NCI-H345 (cell line): Measurements from ENCODE around the gene MSL1.

ENCODE experiments used
- DNase-seq: peaks from one replicate; lab custom pipeline; 2025; lab: John Stamatoyannopoulos, UW

The MSL1 gene, protein sequence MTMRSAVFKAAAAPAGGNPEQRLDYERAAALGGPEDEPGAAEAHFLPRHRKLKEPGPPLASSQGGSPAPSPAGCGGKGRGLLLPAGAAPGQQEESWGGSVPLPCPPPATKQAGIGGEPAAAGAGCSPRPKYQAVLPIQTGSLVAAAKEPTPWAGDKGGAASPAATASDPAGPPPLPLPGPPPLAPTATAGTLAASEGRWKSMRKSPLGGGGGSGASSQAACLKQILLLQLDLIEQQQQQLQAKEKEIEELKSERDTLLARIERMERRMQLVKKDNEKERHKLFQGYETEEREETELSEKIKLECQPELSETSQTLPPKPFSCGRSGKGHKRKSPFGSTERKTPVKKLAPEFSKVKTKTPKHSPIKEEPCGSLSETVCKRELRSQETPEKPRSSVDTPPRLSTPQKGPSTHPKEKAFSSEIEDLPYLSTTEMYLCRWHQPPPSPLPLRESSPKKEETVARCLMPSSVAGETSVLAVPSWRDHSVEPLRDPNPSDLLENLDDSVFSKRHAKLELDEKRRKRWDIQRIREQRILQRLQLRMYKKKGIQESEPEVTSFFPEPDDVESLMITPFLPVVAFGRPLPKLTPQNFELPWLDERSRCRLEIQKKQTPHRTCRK

DNA sequence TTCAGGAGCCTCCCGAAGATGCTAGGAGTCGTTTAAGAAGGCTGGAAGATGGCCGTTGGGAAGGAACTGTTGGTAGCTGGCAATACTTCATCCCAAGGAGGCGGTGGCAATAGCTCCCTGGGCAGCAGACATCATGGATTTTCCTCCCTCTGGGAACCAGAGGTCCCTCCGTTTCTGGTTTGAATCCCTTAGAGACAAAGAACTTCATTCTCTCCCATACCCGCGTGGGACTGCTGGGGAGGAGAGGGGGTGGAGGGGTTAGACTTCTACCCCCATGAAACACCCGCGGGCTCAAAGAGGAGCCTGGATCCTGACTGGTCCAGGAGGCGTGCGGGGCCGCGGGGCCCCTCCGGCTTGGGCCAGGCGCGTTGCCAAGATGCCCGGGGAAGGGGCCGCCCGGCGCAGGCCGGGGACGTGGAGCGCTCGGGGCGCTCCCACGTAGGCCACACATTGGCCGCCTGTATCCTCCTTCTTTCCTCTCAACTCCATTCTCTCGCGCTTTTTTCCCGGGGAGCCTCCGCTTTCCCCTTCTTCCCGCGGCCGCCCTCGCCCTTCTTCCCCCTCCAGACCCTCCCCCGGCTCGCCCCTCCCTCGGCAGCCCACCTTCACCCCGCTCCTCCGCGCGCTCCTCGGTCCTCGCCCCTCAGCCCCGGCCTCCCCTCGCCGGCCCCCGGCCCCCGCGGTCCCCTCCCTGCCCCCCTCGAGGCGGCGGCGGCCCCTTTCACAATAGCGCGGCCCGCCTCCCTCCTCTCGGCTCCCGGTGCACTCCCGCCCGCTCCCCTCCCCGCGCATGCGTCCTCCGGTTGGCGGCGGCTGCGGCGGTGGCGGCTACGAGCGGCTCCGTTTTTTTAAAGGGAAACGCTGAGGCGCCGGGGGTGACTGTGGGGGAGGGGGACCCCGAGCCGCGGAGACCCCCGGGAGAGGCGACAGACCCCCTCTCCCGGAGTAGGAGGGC lies at the start of gene MSL1:
Gene MSL1 (plus strand): TSS at position 791 of the 955 bp plus-strand sequence. CDS start 642 bp downstream, outside the sequence.
- peak; percentile 75 for DNase-seq

DNA sequence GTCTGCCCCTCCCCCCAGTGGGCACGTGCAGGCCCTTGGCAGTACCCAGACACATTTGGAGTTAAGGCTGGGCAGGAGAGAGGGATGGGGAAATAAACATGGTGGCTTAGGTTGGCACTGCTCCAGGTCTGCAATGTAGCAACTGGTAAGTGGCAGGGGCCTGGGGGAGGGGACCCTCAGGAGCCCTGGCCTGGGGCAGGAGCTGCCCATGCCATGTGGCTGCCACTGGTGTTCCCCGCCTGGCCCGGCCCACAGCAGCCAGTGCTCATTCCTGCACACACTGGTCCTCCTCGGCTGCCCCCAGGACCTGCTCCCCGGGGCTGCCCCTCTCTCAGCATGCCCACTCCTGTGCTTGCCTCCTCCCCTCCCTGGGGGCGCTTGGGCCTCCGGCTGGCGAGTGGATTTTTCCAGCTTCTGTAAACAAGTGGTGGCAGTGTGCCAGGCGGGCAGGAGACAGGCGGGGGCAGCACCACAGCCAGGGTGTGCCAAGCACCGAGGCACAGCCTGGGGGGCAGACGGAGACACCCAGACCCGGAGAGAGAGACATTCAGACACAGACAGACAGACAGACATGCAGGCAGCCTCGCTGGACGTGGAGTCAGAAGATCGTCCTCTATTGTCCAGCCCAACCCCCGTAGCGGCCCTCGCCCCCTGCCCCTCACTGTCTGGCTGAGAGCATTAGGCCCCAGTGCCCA lies 49.6 kb upstream of the MSL1 start:
- peak; percentile 97 for DNase-seq

- no peak for DNase-seq
These were observed 48.9 kb upstream of the MSL1 start for GRCh38 chr17:40072735-40073346.

GRCh38 chr17:40073454-40074174 lies 48.2 kb upstream of the MSL1 start:
- DNase-seq: no peak

GRCh38 chr17:40074175-40074512 lies 47.6 kb upstream of the MSL1 start:
- no peak for DNase-seq

GRCh38 chr17:40074871-40075200 lies 46.9 kb upstream of the MSL1 start:
- no peak for DNase-seq

DNA sequence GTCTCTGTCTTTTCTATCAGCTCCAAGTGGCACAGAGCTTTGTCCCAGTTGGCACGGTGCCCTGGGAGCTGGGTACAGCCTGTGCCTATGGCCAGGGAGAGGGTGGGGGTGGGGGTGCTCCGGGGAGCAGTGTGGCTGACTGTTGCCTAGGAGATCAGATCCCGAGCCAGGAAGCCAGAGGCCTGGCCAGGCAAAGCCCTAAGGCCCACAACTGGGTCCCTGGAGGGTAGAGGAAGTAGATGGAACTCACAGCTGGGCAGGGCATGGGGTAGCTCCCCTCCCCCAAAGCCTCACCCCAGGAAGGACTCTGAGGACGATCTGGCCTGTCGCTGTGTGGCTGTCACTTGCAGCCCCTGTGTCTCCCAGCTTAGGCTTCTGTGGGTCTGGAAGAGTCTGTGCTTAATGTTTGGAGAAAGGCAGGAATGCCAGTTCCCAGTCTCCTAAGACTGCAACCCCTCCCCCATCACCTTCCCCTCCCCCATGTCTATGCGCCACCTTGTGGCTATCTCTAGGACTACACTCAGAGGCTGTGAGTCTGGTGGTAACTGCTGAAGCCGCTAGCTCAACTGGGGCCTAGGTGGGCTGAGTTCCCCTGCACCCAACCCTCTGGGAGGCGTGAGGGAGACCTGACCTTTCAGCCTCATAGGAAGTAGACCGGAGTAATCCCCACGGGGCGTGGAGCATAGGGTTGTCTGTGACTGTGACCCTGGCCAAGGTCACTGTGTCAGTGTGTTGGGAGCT lies 46.4 kb upstream of the MSL1 start:
- peak; percentile 72 for DNase-seq

DNA sequence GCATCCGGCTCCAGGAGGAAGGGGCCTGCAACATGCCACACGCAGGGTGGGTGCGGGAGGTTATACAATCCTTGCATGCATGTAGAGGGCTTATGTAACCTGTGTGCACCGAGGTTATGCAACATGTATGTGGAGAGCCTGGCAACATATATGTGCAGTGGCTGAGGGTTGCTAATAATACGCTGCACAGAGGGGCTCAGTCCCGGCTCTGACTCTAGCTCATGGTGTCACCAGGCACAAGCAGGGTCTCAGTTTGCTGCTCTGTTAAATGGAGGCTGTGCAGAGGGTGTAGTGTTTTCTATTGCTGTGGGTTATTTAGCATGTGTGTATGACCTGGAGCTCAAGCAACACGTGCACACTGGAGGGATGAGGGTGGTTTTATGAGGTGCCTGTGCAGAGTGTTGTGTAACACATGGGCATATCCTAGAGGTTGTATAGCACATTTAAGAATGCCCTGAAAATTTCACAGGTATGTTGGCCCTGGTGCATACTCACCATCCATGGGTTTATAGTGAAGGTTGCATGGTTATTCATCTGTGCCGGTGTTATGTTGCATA lies 45.8 kb upstream of the MSL1 start:
- no peak for DNase-seq

DNA sequence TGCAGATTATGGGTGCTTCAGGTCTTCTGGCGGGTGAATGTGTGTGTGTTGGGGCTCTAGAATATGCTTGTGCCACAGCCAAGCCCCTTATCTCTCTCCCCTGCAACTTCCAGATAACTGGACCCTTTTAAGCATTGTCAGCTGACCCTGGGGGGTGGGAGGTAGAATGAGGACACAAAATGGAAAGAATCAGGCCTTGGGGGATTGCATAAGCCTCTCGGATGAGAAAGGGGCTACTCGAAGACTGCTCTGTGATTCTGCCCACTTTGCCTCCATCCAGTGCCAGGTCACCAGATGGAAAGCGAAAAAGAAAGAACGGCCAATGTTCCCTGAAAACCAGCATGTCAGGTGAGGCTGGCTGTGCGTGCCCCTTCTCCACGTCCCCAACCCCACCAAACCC lies 45.2 kb upstream of the MSL1 start:
- DNase-seq: no peak

DNA sequence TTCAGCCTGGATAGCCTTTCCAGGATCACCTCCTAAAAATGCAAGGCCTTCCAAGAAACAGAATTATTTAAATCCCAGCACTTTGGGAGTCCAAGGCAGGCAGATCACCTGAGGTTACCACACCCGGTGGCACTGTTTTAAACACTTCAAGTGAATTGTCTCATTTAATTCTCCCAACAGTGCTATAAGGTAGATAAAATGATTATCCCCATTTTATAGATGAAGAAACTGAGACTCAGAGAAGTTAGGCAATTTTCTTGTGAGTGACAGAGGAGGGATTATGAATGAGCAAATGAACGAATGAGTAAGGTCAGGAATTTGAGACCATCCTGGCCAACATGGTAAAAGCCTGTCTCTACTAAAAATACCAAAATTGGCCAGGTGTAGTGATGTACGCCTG lies 42.2 kb upstream of the MSL1 start:
- DNase-seq: no peak

GRCh38 chr17:40084477-40084876 lies 37.3 kb upstream of the MSL1 start:
- no peak for DNase-seq

DNA sequence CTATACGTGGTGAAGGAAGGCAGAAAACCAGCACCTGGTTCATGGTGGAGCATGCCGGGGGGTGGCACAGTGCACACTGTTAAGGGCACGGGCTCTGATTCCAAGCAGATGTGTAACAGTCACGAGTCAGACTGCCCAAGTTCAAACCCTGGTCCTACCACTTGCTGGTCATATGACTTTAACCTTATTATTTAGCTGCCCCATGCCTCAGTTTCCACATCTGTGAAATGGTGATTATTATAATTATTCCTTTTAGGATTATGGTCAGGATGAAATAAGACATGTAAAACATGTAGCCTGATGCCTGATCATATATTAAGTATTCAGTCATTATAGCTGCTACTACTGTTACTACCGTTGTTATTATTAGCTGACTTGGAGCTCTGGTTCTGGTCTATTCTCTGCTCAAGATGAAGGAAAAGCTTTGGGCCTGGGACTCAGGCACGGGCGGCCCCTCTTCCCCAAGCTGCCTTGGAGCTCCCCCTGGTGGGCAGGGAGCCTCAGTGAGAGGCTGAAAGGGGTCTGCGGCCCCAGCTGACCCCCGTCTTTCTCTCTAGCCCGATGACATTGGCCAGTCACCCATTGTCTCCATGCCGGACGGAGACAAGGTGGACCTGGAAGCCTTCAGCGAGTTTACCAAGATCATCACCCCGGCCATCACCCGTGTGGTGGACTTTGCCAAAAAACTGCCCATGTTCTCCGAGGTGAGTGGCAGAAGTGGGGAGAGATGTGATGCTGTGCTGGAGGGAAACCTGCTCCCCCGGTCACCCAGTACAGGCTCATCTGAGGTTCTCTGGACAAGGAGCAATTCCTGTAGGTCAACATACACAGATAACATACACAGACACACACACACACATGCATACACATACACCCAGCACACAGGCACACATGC lies 35.4 kb upstream of the MSL1 start:
- peak; percentile 46 for DNase-seq

GRCh38 chr17:40087049-40087794 lies 34.5 kb upstream of the MSL1 start:
- DNase-seq: no peak

DNA sequence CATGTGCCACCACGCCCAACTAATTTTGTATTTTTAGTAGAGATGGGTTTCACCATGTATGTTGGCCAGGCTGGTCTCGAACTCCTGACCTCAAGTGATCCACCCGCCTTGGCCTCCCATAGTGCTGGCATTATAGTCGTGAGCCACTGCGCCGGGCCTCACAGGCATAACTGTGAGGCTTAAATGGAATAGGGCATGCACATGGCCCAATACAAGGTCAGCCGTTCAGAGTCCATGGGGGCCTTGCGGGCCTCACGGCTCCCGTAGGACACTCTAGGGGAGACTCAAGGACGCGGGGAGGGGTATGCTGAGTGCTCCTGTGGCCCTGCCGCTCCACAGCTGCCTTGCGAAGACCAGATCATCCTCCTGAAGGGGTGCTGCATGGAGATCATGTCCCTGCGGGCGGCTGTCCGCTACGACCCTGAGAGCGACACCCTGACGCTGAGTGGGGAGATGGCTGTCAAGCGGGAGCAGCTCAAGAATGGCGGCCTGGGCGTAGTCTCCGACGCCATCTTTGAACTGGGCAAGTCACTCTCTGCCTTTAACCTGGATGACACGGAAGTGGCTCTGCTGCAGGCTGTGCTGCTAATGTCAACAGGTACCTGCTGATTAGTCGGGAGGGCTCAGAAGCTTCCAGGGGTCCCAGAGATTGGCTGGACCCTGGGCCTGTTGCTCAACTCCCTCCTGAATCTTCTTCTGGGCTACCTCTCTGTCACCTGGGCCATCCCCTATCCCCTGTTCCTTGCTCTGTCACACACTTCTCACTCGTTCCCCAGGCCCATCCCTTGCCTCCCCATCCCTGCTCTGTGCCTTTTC lies 33.7 kb upstream of the MSL1 start:
- DNase-seq: no peak

DNA sequence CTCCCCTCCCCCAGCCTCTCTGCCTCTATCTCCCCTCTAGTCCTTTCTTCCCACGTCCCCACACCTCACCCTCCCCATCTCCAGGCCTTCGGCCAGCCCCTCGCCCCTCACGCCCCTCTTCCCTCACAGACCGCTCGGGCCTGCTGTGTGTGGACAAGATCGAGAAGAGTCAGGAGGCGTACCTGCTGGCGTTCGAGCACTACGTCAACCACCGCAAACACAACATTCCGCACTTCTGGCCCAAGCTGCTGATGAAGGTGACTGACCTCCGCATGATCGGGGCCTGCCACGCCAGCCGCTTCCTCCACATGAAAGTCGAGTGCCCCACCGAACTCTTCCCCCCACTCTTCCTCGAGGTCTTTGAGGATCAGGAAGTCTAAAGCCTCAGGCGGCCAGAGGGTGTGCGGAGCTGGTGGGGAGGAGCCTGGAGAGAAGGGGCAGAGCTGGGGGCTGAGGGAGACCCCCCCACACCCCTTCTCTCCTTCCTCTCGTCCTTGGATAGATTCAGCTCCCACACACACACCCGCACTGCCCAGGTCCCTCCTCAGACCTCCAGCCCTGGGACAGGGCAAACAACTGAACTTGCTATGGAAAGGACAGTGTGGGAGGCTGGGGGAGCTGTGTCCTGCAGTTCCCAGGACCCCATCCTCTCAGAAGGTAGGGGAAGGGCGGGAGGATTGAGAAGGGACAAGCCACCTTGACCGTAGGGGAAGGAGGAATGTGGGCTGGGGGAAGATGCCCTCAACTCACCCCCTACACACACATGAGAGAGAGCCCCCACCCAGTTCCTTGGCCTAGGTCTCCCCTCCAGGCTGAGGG lies 32.5 kb upstream of the MSL1 start:
- no peak for DNase-seq
